K562 treated with DMSO at 1 percent for 4 hours (cell line): ENCODE data around the gene KDM5C. TPM values are rescaled to one million over a fixed set of nuclear protein-coding genes. Genes with fewer than 3 reads are reported as not detected.

Experiments
- total RNA-seq: library from RNA; unstranded; fragments of 300-600 nt; gene quantifications from 2 replicates; pipeline ENCODE4 v1.2.3, GENCODE V29; 2022; ENCODE audit not compliant: insufficient read depth

The KDM5C gene
- 57.0 and 68.5 TPM in 2 replicates for total RNA-seq

DNA sequence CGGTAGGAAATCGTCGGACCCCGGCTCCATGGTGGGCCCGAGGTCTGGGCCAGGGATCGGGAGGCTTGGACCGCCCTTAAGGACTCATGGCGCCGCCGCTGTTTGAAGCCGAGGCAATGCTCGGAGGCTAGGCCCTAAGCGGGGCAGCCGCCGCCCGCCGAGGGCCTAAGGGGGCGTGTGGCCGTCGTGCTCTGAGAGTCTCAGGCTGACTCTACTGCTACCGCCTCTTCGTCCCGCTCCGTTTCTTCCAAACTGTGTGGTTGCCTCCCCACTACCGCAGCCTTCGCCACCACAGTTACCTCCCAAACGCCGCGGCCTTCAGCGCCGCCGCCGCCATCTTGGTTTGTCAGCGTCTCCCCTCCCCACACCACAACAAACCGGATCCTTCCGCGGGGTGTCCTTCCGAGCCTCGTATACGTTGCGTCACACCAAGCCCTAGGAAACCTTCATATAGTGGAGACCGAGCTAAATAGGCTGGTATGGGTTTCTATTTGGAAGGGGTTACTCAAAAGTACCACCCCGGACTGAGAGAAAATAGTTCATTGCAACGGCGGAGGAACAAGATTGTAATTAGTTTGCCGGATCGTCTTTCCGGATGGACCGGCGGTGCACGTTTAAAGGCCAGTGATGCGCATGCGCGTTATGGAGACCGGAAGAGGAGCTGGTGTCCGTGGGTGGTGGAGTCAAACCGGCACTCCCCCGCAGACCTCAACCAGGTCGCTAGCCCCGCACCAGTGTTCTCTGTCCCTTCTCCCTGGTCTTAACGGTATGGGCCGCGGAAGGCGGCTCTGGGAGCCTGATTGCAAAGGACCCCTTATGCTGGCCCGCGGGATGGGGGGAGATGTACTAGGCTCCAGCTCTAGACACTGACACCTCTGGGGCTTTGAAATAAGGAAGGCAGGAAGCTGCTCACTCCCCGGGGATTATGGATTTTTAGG, at the start of gene KDM5C:
Gene KDM5C (minus strand): TSS at position 348 of the 938 bp plus-strand sequence. CDS start 318 bp downstream, at position 30.

Other genes starting within 250 kb of the KDM5C start
- gene GPR173, start 176.4 kb downstream of the KDM5C start, total RNA-seq = not detected in 2 replicates
- gene TSPYL2, start 142.8 kb downstream of the KDM5C start, total RNA-seq = 13.1 and 14.7 TPM in 2 replicates
- 0.71 and 1.9 TPM in 2 replicates for gene KANTR, start 131.1 kb downstream of the KDM5C start, total RNA-seq
- gene IQSEC2, start 56.4 kb upstream of the KDM5C start, total RNA-seq = 22.8 and 28.7 TPM in 2 replicates
- 48.9 and 63.1 TPM in 2 replicates for gene SMC1A, start 197.4 kb upstream of the KDM5C start, total RNA-seq
- gene RIBC1, start 197.7 kb upstream of the KDM5C start, total RNA-seq = not detected in 2 replicates
- gene HSD17B10, start 209.2 kb upstream of the KDM5C start, total RNA-seq = 85.6 and 90.9 TPM in 2 replicates